ENCODE data around the gene PCSK4. TPM values are rescaled to one million over a fixed set of nuclear protein-coding genes. Genes with fewer than 3 reads are reported as not detected.
A peak's percentile ranks its signal among the peaks of the same experiment; 100 is the strongest.

PCSK4 gene
- total and polyA plus RNA-seq, 2 of the 13 experiments (the other 11 are each of a cell fraction or from before 2014, with no cell fraction given) = 2.0 to 2.7 TPM

DNA sequence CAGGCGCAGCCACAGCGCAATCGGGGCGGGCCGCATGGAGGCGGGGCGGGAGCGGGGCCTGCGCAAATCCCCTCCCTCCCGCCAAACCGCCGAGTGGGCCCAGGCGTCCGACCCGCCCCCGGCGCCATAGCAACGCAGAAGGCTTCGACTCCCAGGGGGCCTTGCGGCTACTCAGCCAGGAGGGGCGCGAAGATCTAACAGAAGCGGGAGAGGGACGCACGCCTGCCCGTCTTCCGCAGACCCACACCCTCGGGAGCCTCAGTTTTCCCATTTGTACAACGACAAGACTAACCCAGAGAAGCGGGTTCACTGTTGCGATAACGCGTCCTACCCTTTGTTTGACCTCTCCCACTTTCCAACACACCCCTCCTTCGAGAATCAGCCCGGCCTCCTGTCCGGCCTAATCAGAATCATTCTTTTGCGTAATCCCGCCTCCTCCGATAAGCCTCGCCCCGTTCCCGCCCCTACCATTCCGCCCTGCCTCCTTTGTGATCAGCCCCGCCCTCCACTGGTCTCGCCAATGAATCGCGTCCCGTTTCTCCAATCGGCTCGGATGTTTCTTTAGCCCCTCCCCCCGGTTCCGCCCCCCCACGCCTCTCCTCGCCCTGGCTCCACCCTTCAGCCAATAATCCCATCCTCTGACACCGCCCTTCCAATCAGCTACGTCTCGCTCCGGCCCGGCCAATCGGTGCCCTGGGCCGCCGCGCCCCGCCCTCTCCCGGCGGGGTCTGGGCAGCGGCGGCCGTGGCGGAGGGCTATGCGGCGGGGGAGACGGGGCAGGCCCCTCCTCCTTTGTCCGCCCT is at the start of gene PCSK4 (continued):
- no peak for TF ChIP-seq ZNF646 (CRISPR knock-in tag; IDR thresholded peaks at IDR 0.05)
- peak; percentile 16; the same call in 1 of the 2 replicates for TF ChIP-seq CREM (IDR thresholded peaks at IDR 0.05)
- no peak for TF ChIP-seq CREM (CRISPR knock-in tag; IDR thresholded peaks at IDR 0.05)
- TF ChIP-seq ZNF235 (CRISPR knock-in tag; IDR thresholded peaks at IDR 0.05; ENCODE audit: borderline replicate concordance) = no peak
- no peak for TF ChIP-seq POLR2A (IDR thresholded peaks at IDR 0.05; ENCODE audit: insufficient read depth in 1 of 2, low read depth in 2 of 2, low read length in 2 of 2)
- TF ChIP-seq ZBTB1 (CRISPR knock-in tag; IDR thresholded peaks at IDR 0.05; ENCODE audit: borderline replicate concordance) = no peak
- no peak for TF ChIP-seq FOXM1 (CRISPR knock-in tag; IDR thresholded peaks at IDR 0.05)
- no peak for TF ChIP-seq ZFP82 (CRISPR knock-in tag; IDR thresholded peaks at IDR 0.05; ENCODE audit: borderline replicate concordance)
- TF ChIP-seq ZBTB21 (CRISPR knock-in tag; IDR thresholded peaks at IDR 0.05) = no peak
- TF ChIP-seq CBX5 (CRISPR knock-in tag; IDR thresholded peaks at IDR 0.05; ENCODE audit: borderline replicate concordance) = peak; percentile 38; the same call in 1 of the 2 replicates
- TF ChIP-seq SKIL (CRISPR knock-in tag; IDR thresholded peaks at IDR 0.05; ENCODE audit: borderline replicate concordance) = no peak
- TF ChIP-seq IKZF1 (IDR thresholded peaks at IDR 0.05) = no peak
- no peak for TF ChIP-seq REXO4 (CRISPR knock-in tag; IDR thresholded peaks at IDR 0.05; ENCODE audit: borderline replicate concordance)
- no peak for TF ChIP-seq ZNF558 (CRISPR knock-in tag; IDR thresholded peaks at IDR 0.05; ENCODE audit: borderline replicate concordance)
- no peak for TF ChIP-seq U2AF1 (optimal IDR thresholded peaks at IDR 0.05; ENCODE audit: low read depth, low read length)
- TF ChIP-seq YY1 (IDR thresholded peaks at IDR 0.05; ENCODE audit: insufficient read depth, insufficient replicate concordance, low read depth, low read length) = peak; percentile 31
- no peak for TF ChIP-seq ZNF484 (CRISPR knock-in tag; IDR thresholded peaks at IDR 0.05; ENCODE audit: borderline replicate concordance, low read depth)
- TF ChIP-seq CBX2 (IDR thresholded peaks at IDR 0.05; ENCODE audit: low read depth, low read length) = no peak
- TF ChIP-seq CBX2 (CRISPR knock-in tag; IDR thresholded peaks at IDR 0.05; ENCODE audit: low read depth) = no peak

All from HepG2 (cell line).